RWPE1 (cell line): ENCODE results near the gene CDK6.

Experiments
- CTCF ChIA-PET: fragments of 350-600 bp; sonication (Branson Sonifier 250); formaldehyde crosslinking; extraction: SDS; loops from one replicate; lab custom pipeline; 2021; lab: Yijun Ruan, JAX
- POLR2A ChIA-PET: fragments of 400-600 bp; formaldehyde crosslinking; extraction: SDS; loops from one replicate; lab custom pipeline; 2020; ENCODE audit warnings: antibody characterized with exemption; ENCODE audit not compliant: low non-redundant PET; lab: Yijun Ruan, JAX
- DNase-seq: peaks from one replicate; pipeline ENCODE4 v3.0.0; 2012; ENCODE audit warnings: low spot score
- H3K27ac ChIP-seq: fragments of 450-650 bp; 2 replicates; pipeline ENCODE4 v1.5.1; 2017
- CTCF ChIP-seq: fragments of 450-650 bp; conservative IDR thresholded peaks from 2 replicates; pipeline ENCODE4 v1.5.1; 2017; ENCODE audit warnings: low read depth, mild to moderate bottlenecking

CDK6 gene

GRCh38 chr7:92588561-92588960 is 247.8 kb downstream of the CDK6 start:
- no peak for DNase-seq
- no peak for TF ChIP-seq CTCF
- no peak overlapping the region for H3K27ac ChIP-seq
- CTCF ChIA-PET: no interaction called here
- POLR2A ChIA-PET: interaction anchor here (0.6 kb wide), 1 partner anchor 24 kb away, joined by 3 read pairs; no protein-coding TSS in a partner anchor

GRCh38 chr7:92586841-92587240 is 249.5 kb downstream of the CDK6 start:
- no peak for DNase-seq
- ChIA-PET CTCF (no interaction called here), POLR2A (no interaction called here)
- TF ChIP-seq CTCF: no peak
- H3K27ac ChIP-seq: no peak overlapping the region

- ChIA-PET POLR2A (no interaction called here), CTCF (no interaction called here)
Measured at GRCh38 chr7:92586403-92586802, 250.0 kb downstream of the CDK6 start.

GRCh38 chr7:92584953-92585352 is 251.4 kb downstream of the CDK6 start:
- ChIA-PET CTCF (no interaction called here), POLR2A (no interaction called here)
- no peak overlapping the region for H3K27ac ChIP-seq
- peak; percentile 21 for DNase-seq
- TF ChIP-seq CTCF: no peak

More at GRCh38 chr7:92586403-92586802, 250.0 kb downstream of the CDK6 start:
- no peak overlapping the region for H3K27ac ChIP-seq
- no peak for DNase-seq
- no peak for TF ChIP-seq CTCF

- no peak overlapping the region for H3K27ac ChIP-seq
- CTCF ChIA-PET: interaction anchor here (1.9 kb wide), 1 partner anchor 122 kb away, joined by 4 read pairs; no protein-coding TSS in a partner anchor
- no peak for TF ChIP-seq CTCF
- DNase-seq: no peak
- POLR2A ChIA-PET: no interaction called here
Measured at GRCh38 chr7:92582948-92583347, 253.4 kb downstream of the CDK6 start.

- no peak for DNase-seq
- no peak for TF ChIP-seq CTCF
- ChIA-PET POLR2A (no interaction called here), CTCF (interaction anchor here (0.5 kb wide), 1 partner anchor 446 kb away, joined by 3 read pairs; no protein-coding TSS in a partner anchor)
- no peak overlapping the region for H3K27ac ChIP-seq
Measured at GRCh38 chr7:92576296-92576695, 260.1 kb downstream of the CDK6 start.
